Measurements from ENCODE around the gene RAC2.

RAC2 gene

GRCh38 chr22:37240941-37241320 lies 3.1 kb downstream of the RAC2 start:
- TF ChIP-seq CTCF (IDR thresholded peaks at IDR 0.05; ENCODE audit: insufficient read depth, low read depth, low read length, missing control alignments): no peak
- DNase-seq (ENCODE audit: low read depth): no peak
- H3K4me3 ChIP-seq (ENCODE audit: low read length): no peak overlapping the region

GRCh38 chr22:37240240-37240940 lies 3.7 kb downstream of the RAC2 start:
- DNase-seq (ENCODE audit: low read depth): no peak
- no peak for TF ChIP-seq CTCF (IDR thresholded peaks at IDR 0.05; ENCODE audit: insufficient read depth, low read depth, low read length, missing control alignments)
- no peak overlapping the region for H3K4me3 ChIP-seq (ENCODE audit: low read length)

GRCh38 chr22:37239336-37240239 lies 4.5 kb downstream of the RAC2 start:
- DNase-seq (ENCODE audit: low read depth): no peak
- H3K4me3 ChIP-seq (ENCODE audit: low read length): no peak overlapping the region
- TF ChIP-seq CTCF (IDR thresholded peaks at IDR 0.05; ENCODE audit: insufficient read depth, low read depth, low read length, missing control alignments): no peak

GRCh38 chr22:37237371-37238268 lies 6.4 kb downstream of the RAC2 start:
- no peak overlapping the region for H3K4me3 ChIP-seq (ENCODE audit: low read length)
- TF ChIP-seq CTCF (IDR thresholded peaks at IDR 0.05; ENCODE audit: insufficient read depth, low read depth, low read length, missing control alignments): no peak
- DNase-seq (ENCODE audit: low read depth): no peak

GRCh38 chr22:37235897-37236607 lies 8.0 kb downstream of the RAC2 start:
- no peak for TF ChIP-seq CTCF (IDR thresholded peaks at IDR 0.05; ENCODE audit: insufficient read depth, low read depth, low read length, missing control alignments)
- H3K4me3 ChIP-seq (ENCODE audit: low read length): no peak overlapping the region
- no peak for DNase-seq (ENCODE audit: low read depth)

Data from epithelial cell of esophagus (primary cell).